ENCODE measurements around the gene FBXW2.

Gene FBXW2

GRCh38 chr9:120767451-120767850, 25.8 kb downstream of the FBXW2 start:
- TF ChIP-seq GATA3 (IDR thresholded peaks at IDR 0.05; ENCODE audit: low read depth, low read length) (no peak), GATA2 (IDR thresholded peaks at IDR 0.05; ENCODE audit: low read depth, low read length) (no peak)

DNA sequence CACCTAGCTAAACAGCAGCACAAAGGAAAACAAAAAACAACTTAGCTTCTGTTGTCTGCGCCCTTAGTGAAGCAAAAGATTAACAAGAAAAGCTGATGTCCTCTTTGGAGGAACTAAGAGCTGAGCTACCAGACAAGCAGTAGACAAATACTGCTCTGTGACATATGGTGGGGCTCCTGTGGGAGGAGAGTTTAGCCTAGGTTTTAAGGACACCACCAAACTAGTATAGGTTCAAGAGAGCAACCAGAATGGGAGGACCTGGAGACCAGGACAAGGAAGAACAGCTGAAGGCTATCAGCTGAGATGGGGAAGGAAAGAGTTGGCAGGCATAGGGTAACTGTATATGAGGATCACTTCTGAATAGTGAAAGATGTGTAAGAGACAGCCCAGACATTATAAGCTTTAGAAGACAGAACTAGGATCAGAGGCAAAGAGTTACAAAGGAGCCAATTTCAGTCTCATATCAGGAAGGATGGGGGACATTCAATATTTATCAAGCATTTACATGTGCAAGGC, 27.2 kb downstream of the FBXW2 start:
- TF ChIP-seq GATA2 (IDR thresholded peaks at IDR 0.05; ENCODE audit: low read depth, low read length) (no peak), GATA3 (IDR thresholded peaks at IDR 0.05; ENCODE audit: low read depth, low read length) (no peak)

DNA sequence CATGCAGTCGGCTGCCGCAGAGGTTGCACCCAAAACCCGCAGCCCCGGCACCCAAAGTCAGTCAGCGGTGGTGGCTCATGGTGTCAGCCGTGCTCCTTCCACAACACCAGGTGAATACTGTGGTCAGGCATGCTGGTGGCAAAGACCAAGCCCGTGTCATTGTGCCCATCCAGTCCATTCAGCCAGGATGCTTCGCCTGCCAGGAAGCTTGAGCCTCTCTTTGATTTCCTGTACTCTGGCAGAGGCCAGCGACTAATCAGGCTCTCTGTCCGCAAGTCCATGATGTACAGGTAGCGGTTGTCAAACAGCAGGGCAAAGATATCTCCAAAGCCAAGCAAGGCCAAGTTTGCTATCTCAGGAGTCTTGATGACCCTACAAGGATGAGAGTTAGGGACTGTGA, 28.7 kb downstream of the FBXW2 start:
- TF ChIP-seq GATA3 (IDR thresholded peaks at IDR 0.05; ENCODE audit: low read depth, low read length) = no peak
- TF ChIP-seq GATA2 (IDR thresholded peaks at IDR 0.05; ENCODE audit: low read depth, low read length) = no peak

DNA sequence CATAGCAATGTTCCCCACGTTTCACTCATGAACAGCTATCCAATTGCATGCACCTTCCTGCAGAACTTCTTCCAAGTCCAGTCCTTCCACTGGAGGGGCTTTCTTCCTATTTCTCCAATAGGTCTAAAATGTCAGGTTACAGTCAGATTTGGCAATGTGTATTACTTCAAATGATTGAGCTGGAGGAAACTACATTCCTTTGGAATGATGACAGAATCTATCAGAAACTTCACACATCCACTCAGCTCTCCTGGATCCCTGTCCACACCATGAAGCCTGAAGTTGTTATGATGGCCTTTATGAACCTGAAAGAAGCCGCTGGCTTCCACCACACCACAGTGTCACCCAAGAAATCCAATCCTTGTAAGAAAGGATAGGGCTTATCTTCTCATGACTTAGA, 32.2 kb downstream of the FBXW2 start:
- TF ChIP-seq GATA2 (IDR thresholded peaks at IDR 0.05; ENCODE audit: low read depth, low read length) (no peak), GATA3 (IDR thresholded peaks at IDR 0.05; ENCODE audit: low read depth, low read length) (no peak)

- TF ChIP-seq GATA2 (IDR thresholded peaks at IDR 0.05; ENCODE audit: low read depth, low read length) (no peak), GATA3 (IDR thresholded peaks at IDR 0.05; ENCODE audit: low read depth, low read length) (no peak)
Measured at GRCh38 chr9:120759755-120760400, 33.3 kb downstream of the FBXW2 start.

DNA sequence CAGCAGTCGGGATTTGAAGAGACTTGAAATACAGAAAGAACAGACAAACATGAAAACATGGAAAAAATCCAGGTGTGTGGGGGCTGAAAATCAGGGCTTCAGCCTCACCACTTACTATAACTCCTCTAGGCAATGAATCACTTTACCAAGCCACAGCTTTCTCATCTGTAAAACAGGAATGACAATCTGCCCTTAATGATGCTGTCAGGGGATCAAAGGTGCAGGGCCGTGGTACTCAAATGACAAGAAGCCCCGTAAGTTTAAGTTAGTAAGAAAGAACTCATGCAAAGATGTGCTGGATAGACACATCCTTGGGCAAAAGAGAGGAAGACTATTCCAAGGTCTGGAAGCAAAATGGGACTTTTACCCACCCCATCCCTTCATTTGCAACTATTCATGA, 34.7 kb downstream of the FBXW2 start:
- TF ChIP-seq GATA3 (IDR thresholded peaks at IDR 0.05; ENCODE audit: low read depth, low read length) = no peak
- no peak for TF ChIP-seq GATA2 (IDR thresholded peaks at IDR 0.05; ENCODE audit: low read depth, low read length)

DNA sequence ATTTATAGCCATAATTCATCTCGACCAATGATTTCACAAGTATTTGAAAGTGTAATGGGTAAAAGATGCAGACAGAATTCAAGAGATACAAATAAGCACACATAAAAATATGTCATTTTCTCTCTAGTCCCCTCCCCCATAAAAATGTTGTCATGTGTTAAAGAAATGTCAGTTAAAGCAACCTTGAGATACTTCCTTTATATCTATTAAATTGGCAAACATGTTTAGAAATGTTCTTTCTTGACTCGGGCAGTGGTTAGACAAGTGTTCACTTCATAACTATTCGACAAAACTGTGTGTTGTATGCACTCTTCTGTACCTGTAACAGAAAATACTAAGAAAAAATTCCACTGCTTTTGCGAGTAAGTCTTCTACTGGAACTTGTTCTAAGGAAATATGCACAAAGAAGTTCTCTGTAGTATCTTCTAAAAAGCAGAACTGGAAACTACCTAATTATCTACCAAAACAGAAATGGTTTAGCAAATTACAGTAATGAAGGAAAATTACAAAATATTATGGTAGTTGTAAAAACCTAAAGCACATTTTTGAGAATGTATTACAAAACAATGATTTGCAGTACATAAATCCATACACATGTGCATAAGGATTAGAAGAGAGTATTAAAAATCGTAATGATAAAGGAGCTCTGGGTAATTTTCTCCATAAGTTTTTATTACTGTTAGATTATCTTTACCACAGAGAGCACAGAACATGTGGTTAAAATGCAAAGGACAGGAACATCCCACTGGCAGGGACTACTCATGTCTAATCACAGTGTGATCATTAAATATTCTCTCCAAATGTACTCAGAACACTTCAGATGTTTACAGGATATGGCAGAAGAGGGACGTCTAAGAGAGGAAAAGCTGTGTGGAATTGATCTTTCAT, 35.9 kb downstream of the FBXW2 start:
- TF ChIP-seq GATA3 (IDR thresholded peaks at IDR 0.05; ENCODE audit: low read depth, low read length) (no peak), GATA2 (IDR thresholded peaks at IDR 0.05; ENCODE audit: low read depth, low read length) (no peak)

DNA sequence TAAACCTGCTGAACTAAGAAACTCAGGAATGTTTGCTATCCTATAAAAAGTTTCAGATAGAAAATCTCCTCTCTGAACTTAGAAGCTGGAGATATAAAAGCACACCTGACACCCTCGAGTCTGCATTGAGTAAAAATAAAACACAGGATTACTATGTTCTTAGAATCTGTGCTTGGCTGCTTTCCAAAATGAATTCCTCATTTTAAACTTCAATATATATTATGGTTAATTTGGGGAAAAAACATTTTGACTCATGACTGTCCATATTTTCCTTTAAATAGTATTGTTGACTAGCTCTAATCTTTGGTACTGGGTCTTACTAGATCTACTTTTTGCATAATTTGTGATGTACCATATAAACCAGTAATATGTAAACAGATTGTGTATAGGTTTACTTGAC, 36.7 kb downstream of the FBXW2 start:
- no peak for TF ChIP-seq GATA3 (IDR thresholded peaks at IDR 0.05; ENCODE audit: low read depth, low read length)
- TF ChIP-seq GATA2 (IDR thresholded peaks at IDR 0.05; ENCODE audit: low read depth, low read length) = no peak

GRCh38 chr9:120755810-120756434, 37.3 kb downstream of the FBXW2 start:
- TF ChIP-seq GATA3 (IDR thresholded peaks at IDR 0.05; ENCODE audit: low read depth, low read length) = no peak
- TF ChIP-seq GATA2 (IDR thresholded peaks at IDR 0.05; ENCODE audit: low read depth, low read length) = no peak

DNA sequence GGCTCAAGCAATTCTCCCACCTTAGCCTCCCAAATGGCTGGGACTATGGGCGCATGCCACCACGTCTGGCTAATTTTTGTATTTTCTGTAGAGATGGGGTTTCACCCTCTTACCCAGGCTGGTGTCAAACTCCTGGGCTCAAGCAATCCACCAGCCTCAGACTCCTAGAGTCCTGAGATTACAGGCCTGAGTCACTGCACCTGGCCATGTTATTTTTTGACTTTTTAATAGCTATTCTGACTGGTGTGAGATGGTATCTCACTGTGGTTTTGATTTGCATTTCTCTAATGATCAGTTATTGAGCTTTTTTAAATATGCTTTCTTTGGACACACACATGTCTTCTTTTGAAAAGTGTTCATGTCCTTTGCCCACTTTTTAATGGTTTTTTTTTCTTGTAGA, 38.2 kb downstream of the FBXW2 start:
- no peak for TF ChIP-seq GATA3 (IDR thresholded peaks at IDR 0.05; ENCODE audit: low read depth, low read length)
- TF ChIP-seq GATA2 (IDR thresholded peaks at IDR 0.05; ENCODE audit: low read depth, low read length) = no peak

DNA sequence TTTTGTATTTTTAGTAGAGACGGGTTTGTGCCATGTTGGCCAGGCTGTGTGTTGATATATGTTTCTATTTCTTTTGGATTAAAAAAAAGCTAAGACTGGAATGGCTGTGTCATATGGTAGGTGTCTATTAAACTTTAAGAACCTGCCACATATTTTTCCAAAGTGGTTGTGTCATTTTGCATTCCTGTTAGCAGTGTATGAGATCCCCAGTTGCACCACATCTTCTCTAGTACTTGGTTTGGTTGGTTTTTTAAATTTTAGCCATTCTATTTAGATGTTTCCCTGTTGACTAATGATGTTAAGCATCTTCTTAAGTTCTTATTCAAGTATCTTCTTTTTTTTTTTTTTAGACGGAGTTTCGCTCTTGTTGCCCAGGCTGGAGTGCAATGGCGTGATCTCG, 42.8 kb downstream of the FBXW2 start:
- TF ChIP-seq GATA3 (IDR thresholded peaks at IDR 0.05; ENCODE audit: low read depth, low read length) = no peak
- TF ChIP-seq GATA2 (IDR thresholded peaks at IDR 0.05; ENCODE audit: low read depth, low read length) = no peak

DNA sequence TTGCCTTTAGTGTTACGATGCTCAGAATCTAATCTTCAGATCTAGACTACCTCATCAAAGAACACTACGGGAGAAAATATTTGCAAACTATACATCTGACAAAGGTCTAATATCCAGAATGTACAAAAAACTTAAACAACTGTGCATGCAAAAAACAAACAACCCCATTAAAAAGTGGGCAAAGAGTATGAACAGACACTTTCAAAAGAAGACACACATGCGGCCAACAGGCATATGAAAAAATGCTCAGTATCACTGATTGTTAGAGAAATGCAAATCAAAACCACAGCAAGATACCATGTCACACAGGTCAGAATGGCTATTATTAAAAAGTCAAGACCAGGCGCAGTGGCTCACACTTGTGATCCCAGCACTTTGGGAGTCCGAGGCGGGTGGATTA, 47.9 kb downstream of the FBXW2 start:
- TF ChIP-seq GATA3 (IDR thresholded peaks at IDR 0.05; ENCODE audit: low read depth, low read length) = no peak
- no peak for TF ChIP-seq GATA2 (IDR thresholded peaks at IDR 0.05; ENCODE audit: low read depth, low read length)

DNA sequence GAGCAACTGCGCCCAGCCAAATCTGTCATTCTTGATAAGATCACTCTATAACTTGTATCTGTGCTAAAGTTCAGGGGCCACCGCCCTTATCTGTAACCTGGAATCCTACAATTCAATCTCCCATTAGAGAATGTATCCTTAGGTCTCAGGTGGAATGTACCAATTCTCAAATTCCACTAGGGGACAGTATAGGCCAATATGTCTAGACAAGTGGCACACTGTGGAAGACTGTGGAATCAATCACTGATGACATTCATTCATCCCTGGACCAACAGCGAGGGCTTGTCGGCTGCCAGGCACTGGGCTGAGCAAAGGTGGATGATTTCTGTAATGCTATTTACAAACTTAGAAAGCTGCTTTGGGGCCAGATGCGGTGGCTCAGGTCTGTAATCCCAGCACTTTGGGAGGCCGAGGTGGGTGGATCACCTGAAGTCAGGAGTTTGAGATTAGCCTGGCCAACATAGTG, 50.2 kb downstream of the FBXW2 start:
- no peak for TF ChIP-seq GATA3 (IDR thresholded peaks at IDR 0.05; ENCODE audit: low read depth, low read length)
- no peak for TF ChIP-seq GATA2 (IDR thresholded peaks at IDR 0.05; ENCODE audit: low read depth, low read length)

GRCh38 chr9:120741701-120742100, 51.5 kb downstream of the FBXW2 start:
- TF ChIP-seq GATA2 (IDR thresholded peaks at IDR 0.05; ENCODE audit: low read depth, low read length) = no peak
- TF ChIP-seq GATA3 (IDR thresholded peaks at IDR 0.05; ENCODE audit: low read depth, low read length) = no peak

Data from SH-SY5Y (cell line).